ENCODE measurements around the gene WDR7.
A peak's percentile ranks its signal among the peaks of the same experiment; 100 is the strongest.

Gene WDR7

GRCh38 chr18:57060814-57061213 lies 409.7 kb downstream of the WDR7 start:
- peaks cover 5% of the 10 kb centered on the region for H3K27me3 Mint-ChIP-seq
- H3K4me1 Mint-ChIP-seq (ENCODE audit: low read depth), result no peaks in the 10 kb centered on the region
- H3K36me3 Mint-ChIP-seq, result no peaks in the 10 kb centered on the region
- no peak overlapping the region for H3K4me3 Mint-ChIP-seq
- H3K9me3 Mint-ChIP-seq (ENCODE audit: low read depth), result no peaks in the 10 kb centered on the region
- H3K27ac Mint-ChIP-seq, result no peak overlapping the region

DNA sequence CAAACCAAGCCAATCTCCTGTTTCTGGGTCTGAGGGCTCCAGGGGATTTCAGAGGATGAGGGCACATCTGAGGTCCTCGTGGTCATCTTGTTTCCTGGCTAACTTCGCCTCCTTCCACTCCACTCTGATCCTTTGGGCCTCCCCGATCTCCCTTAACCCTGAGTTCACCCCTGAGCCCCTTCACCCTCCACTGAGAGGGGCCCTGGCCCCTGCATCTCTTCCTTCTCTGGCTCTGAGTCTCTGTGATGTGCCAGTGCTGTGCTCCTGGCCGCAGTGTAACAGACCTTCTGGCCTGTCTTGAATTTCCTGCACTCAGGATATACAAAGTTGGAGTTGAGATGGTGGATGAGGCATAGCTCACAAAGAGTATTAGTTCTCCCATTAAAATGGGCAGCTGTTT lies 411.0 kb downstream of the WDR7 start:
- Mint-ChIP-seq H3K27me3 (peaks cover 2% of the 10 kb centered on the region), H3K36me3 (no peaks in the 10 kb centered on the region), H3K27ac (no peak overlapping the region), H3K4me1 (ENCODE audit: low read depth) (no peaks in the 10 kb centered on the region), H3K4me3 (no peak overlapping the region), H3K9me3 (ENCODE audit: low read depth) (no peaks in the 10 kb centered on the region)

- Mint-ChIP-seq H3K27me3 (peaks cover 2% of the 10 kb centered on the region), H3K9me3 (ENCODE audit: low read depth) (no peaks in the 10 kb centered on the region), H3K4me3 (no peak overlapping the region), H3K4me1 (ENCODE audit: low read depth) (no peaks in the 10 kb centered on the region), H3K36me3 (no peaks in the 10 kb centered on the region), H3K27ac (no peak overlapping the region)
Measured at GRCh38 chr18:57062844-57063243, 411.7 kb downstream of the WDR7 start.

DNA sequence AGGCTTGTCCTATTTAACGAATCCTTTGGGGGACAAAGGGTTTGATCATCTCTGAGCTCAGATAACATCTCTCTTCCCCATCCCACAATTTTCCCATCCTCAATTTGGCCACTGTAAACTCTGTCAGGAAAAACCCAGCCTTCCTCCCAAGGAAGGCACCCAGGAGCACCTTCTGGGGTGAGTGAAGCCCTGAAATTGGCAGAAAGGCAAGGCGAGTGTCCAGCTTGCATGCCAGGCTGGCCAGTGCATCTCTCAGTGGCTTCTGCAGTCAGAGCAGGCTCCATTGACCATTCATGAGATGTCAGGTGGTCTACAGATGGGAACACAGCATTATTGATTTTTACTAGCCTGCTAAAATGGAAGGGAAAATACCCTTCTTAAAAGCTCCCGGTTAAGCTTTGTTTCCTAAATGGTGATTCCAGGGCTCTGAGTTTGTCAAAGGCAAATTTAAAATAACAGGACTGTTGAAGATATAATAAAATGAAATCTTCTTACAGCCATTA lies 412.5 kb downstream of the WDR7 start:
- H3K36me3 Mint-ChIP-seq, result no peaks in the 10 kb centered on the region
- H3K27ac Mint-ChIP-seq, result no peak overlapping the region
- H3K4me1 Mint-ChIP-seq (ENCODE audit: low read depth), result no peaks in the 10 kb centered on the region
- no peaks in the 10 kb centered on the region for H3K27me3 Mint-ChIP-seq
- H3K9me3 Mint-ChIP-seq (ENCODE audit: low read depth), result no peaks in the 10 kb centered on the region
- H3K4me3 Mint-ChIP-seq, result no peak overlapping the region

DNA sequence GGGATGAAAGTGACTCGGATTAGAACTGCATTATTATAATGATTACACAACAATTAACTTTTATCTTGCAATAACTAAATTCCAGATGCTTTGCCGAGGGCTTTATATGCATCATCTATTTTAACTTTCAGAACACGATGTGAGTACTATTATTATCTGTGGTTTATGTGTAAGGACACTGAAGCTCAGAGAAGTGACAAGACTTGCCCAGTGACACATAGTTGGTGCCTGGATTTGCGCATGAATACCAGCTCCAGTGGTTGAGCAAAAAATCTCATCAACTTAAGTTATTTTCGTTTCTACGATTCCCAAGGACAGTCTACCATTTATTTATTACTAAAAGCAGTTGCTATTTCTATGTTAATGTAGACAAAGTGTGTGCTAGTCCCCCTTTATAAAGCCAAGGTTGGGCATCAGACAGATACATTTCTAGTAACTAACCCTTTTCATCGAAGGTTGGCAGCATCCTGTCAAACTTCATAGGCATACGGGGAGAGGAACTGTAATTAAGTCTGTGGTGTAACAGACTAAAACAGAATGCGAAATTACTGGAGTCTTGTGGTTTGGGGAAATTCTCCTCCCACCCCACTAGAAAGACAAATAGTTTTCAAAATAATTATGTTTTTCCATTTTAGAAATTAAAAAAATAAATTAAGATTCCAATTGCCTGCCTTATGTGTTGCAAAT lies 422.5 kb downstream of the WDR7 start:
- H3K4me1 Mint-ChIP-seq (ENCODE audit: low read depth), result peaks cover 18% of the 10 kb centered on the region
- H3K36me3 Mint-ChIP-seq, result no peaks in the 10 kb centered on the region
- no peak overlapping the region for H3K27ac Mint-ChIP-seq
- H3K27me3 Mint-ChIP-seq, result peaks cover 2% of the 10 kb centered on the region
- H3K4me3 Mint-ChIP-seq, result no peak overlapping the region
- H3K9me3 Mint-ChIP-seq (ENCODE audit: low read depth), result no peaks in the 10 kb centered on the region

- Mint-ChIP-seq H3K36me3 (no peaks in the 10 kb centered on the region), H3K9me3 (ENCODE audit: low read depth) (no peaks in the 10 kb centered on the region), H3K4me3 (no peak overlapping the region), H3K27ac (no peak overlapping the region), H3K4me1 (ENCODE audit: low read depth) (peaks cover 26% of the 10 kb centered on the region), H3K27me3 (peaks cover 2% of the 10 kb centered on the region)
Measured at GRCh38 chr18:57075716-57076400, 424.7 kb downstream of the WDR7 start.

DNA sequence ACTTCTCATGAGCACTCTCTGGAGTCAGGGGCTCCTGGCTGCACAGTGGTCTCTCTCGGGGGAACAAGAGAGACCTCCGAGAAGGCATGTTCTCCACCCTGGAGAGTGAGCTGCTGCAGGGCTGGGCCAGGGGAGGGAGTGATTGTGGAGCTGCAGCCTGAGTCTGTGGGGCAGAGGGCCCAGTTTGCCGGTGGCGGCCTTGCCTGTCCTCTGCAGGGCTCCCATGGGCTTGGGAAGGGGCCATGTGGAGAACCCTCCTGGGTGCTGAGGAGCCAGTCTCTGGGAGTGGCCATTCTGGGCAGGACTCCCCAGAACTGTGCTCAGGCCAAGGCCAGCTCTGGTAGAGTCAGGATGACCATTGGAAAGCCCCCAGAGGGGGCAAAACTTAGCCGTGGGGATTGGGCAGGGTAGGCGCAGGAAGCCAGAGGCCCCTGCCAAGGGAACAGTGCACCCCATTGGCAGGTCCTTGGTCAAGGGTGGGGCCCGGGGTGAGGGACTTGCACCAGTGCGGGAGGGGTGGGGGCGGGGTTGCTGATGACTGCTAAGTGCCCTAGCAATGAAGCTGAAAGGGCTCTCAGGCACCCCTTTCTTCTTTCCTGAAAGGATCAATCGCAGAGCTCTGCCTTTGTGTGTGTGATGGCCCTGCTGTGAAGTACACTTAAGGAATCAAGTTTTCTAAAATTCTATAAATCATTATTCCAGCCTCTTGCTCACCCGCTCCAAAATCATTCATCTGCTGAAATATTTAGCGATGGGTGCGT lies 426.0 kb downstream of the WDR7 start:
- H3K27me3 Mint-ChIP-seq, result peaks cover 2% of the 10 kb centered on the region

DNA sequence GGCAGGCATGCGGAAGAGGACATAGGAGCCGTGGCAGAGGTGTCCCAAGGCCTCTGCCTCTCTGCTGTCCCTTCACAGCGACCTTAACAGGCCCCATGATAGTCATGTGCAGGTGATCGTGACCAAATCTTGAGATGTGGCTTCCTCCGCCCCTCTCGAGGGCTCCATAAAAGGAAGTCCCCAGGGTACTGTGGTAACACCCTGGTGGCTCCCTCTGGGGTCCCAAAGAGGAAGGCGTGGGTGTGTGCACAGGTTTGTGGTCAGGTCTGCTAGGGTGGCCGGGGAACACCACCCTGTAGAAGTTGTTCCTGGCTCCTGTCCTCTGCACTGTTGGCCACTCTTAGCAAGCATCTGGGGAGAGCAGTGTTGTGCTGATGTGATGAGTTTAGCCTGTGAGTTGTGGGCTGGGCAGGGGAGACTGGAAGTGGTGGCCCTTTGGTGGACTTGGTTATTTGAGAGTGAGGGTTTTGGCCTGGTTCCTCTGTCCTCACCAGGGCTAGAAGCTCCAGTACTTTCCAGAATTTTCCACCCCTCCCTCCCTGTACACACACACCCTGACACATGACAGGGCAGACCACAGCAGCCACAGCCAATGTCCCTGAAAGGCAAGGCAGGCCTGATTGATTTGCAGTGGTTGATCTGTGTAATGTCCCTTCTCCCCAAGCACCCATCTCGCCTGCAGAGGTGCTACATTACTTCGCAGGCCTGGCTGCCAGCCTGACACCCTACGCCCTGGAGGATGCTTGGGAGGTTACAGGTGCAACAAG lies 426.8 kb downstream of the WDR7 start:
- Mint-ChIP-seq H3K9me3 (ENCODE audit: low read depth) (no peaks in the 10 kb centered on the region), H3K36me3 (no peaks in the 10 kb centered on the region), H3K4me3 (peak overlapping the region; percentile 58), H3K4me1 (ENCODE audit: low read depth) (peaks cover 26% of the 10 kb centered on the region), H3K27ac (no peak overlapping the region), H3K27me3 (peaks cover 2% of the 10 kb centered on the region)

More for the DNA sequence above, 426.0 kb downstream of the WDR7 start:
- Mint-ChIP-seq H3K36me3 (no peaks in the 10 kb centered on the region), H3K9me3 (ENCODE audit: low read depth) (no peaks in the 10 kb centered on the region), H3K4me1 (ENCODE audit: low read depth) (peaks cover 26% of the 10 kb centered on the region), H3K4me3 (peak overlapping the region; percentile 58), H3K27ac (no peak overlapping the region)

DNA sequence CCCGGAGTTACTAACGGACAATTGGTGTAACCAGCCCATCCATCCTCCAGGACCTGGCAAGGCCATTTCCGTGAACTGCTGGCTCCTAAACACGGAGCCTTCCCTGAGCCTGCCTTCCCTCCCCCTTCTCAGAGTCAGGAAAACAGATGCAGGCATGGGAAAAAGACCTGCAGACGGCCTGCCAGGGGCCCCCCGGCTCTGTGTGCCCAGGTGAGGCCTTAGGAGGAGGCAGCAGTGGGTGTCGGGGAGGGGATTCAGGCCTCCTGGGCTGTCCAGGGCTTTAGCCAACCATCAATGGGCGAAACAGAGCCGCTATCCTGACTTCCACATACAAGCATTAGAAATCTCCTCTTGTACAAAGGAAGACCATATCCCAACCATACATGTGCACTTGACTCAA lies 427.5 kb downstream of the WDR7 start:
- Mint-ChIP-seq H3K27ac (no peak overlapping the region), H3K4me3 (no peak overlapping the region), H3K4me1 (ENCODE audit: low read depth) (peaks cover 28% of the 10 kb centered on the region), H3K9me3 (ENCODE audit: low read depth) (no peaks in the 10 kb centered on the region), H3K27me3 (peaks cover 2% of the 10 kb centered on the region), H3K36me3 (no peaks in the 10 kb centered on the region)

- Mint-ChIP-seq H3K4me1 (ENCODE audit: low read depth) (peaks cover 45% of the 10 kb centered on the region), H3K27ac (no peak overlapping the region)
Measured at GRCh38 chr18:57080479-57080878, 429.3 kb downstream of the WDR7 start.

GRCh38 chr18:57081899-57082298 lies 430.7 kb downstream of the WDR7 start:
- H3K27me3 Mint-ChIP-seq, result no peaks in the 10 kb centered on the region
- no peaks in the 10 kb centered on the region for H3K9me3 Mint-ChIP-seq (ENCODE audit: low read depth)
- H3K27ac Mint-ChIP-seq, result no peak overlapping the region
- H3K4me3 Mint-ChIP-seq, result no peak overlapping the region
- peaks cover 42% of the 10 kb centered on the region for H3K4me1 Mint-ChIP-seq (ENCODE audit: low read depth)
- no peaks in the 10 kb centered on the region for H3K36me3 Mint-ChIP-seq

More at GRCh38 chr18:57080479-57080878, 429.3 kb downstream of the WDR7 start:
- H3K36me3 Mint-ChIP-seq, result no peaks in the 10 kb centered on the region
- no peaks in the 10 kb centered on the region for H3K9me3 Mint-ChIP-seq (ENCODE audit: low read depth)
- no peak overlapping the region for H3K4me3 Mint-ChIP-seq
- no peaks in the 10 kb centered on the region for H3K27me3 Mint-ChIP-seq

GRCh38 chr18:57083485-57083884 lies 432.3 kb downstream of the WDR7 start:
- H3K27me3 Mint-ChIP-seq, result peaks cover 1% of the 10 kb centered on the region
- no peaks in the 10 kb centered on the region for H3K36me3 Mint-ChIP-seq
- H3K4me1 Mint-ChIP-seq (ENCODE audit: low read depth), result peaks cover 28% of the 10 kb centered on the region

GRCh38 chr18:57084331-57085271 lies 433.4 kb downstream of the WDR7 start:
- Mint-ChIP-seq H3K4me1 (ENCODE audit: low read depth) (peaks cover 20% of the 10 kb centered on the region), H3K27ac (no peak overlapping the region), H3K27me3 (peaks cover 1% of the 10 kb centered on the region), H3K9me3 (ENCODE audit: low read depth) (no peaks in the 10 kb centered on the region), H3K36me3 (no peaks in the 10 kb centered on the region), H3K4me3 (peak overlapping the region; percentile 71)

More at GRCh38 chr18:57083485-57083884, 432.3 kb downstream of the WDR7 start:
- Mint-ChIP-seq H3K27ac (no peak overlapping the region), H3K9me3 (ENCODE audit: low read depth) (no peaks in the 10 kb centered on the region), H3K4me3 (no peak overlapping the region)

- peaks cover 20% of the 10 kb centered on the region for H3K4me1 Mint-ChIP-seq (ENCODE audit: low read depth)
- H3K27ac Mint-ChIP-seq, result no peak overlapping the region
- peaks cover 1% of the 10 kb centered on the region for H3K27me3 Mint-ChIP-seq
Measured at GRCh38 chr18:57085371-57085770, 434.2 kb downstream of the WDR7 start.

More at GRCh38 chr18:57085371-57085770, 434.2 kb downstream of the WDR7 start:
- H3K36me3 Mint-ChIP-seq, result no peaks in the 10 kb centered on the region
- H3K4me3 Mint-ChIP-seq, result no peak overlapping the region
- H3K9me3 Mint-ChIP-seq (ENCODE audit: low read depth), result no peaks in the 10 kb centered on the region

Measured in activated naive CD8-positive, alpha-beta T cell (primary cell).